ENCODE measurements around the gene ADAMTSL1. TPM values are rescaled to one million over a fixed set of nuclear protein-coding genes. Genes with fewer than 3 reads are reported as not detected.

Gene ADAMTSL1
- total RNA-seq, 1 donor from 2014 or later = 12.6 TPM

DNA sequence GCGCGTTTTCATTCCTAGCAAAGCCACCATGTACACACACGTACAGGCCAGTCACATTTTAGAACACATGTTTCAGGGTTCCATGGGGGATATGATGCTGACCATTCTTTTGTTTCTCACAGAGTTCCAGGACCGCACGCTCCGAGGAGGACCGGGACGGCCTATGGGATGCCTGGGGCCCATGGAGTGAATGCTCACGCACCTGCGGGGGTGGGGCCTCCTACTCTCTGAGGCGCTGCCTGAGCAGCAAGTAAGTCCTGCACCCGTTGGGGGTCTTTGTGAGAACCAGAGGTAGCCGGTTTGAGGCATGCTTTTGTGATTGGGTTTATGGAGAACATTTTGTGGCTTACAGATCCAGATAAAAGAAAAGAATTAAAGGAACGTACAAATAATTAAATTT, 30.8 kb downstream of the ADAMTSL1 start:
- no peak overlapping the region for H3K4me3 Mint-ChIP-seq (ENCODE audit: unreplicated experiment)
- Histone ChIP-seq H3K79me2 (ENCODE audit: insufficient read depth, low read length) (peaks cover 87% of the 10 kb centered on the region), H3K4me2 (ENCODE audit: low read length) (no peak overlapping the region), H2AFZ (ENCODE audit: low read depth, low read length) (no peak overlapping the region), H3K4me3 (ENCODE audit: insufficient read depth, low read depth, low read length) (no peak overlapping the region), H3K27ac (ENCODE audit: low read depth, low read length) (no peak overlapping the region), H3K36me3 (ENCODE audit: insufficient read depth, low read length) (peaks cover 5% of the 10 kb centered on the region), H3K27me3 (ENCODE audit: insufficient read depth, low read length) (no peaks in the 10 kb centered on the region), H3K9me3 (ENCODE audit: insufficient read depth, low read depth, low read length) (no peaks in the 10 kb centered on the region), H3K9ac (ENCODE audit: low read length) (no peak overlapping the region), H4K20me1 (ENCODE audit: insufficient read depth, low read length) (peaks cover 8% of the 10 kb centered on the region), H3K4me1 (ENCODE audit: insufficient read depth, low read length) (peaks cover 4% of the 10 kb centered on the region)
- TF ChIP-seq, protein P1, sequence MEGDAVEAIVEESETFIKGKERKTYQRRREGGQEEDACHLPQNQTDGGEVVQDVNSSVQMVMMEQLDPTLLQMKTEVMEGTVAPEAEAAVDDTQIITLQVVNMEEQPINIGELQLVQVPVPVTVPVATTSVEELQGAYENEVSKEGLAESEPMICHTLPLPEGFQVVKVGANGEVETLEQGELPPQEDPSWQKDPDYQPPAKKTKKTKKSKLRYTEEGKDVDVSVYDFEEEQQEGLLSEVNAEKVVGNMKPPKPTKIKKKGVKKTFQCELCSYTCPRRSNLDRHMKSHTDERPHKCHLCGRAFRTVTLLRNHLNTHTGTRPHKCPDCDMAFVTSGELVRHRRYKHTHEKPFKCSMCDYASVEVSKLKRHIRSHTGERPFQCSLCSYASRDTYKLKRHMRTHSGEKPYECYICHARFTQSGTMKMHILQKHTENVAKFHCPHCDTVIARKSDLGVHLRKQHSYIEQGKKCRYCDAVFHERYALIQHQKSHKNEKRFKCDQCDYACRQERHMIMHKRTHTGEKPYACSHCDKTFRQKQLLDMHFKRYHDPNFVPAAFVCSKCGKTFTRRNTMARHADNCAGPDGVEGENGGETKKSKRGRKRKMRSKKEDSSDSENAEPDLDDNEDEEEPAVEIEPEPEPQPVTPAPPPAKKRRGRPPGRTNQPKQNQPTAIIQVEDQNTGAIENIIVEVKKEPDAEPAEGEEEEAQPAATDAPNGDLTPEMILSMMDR (IDR thresholded peaks at IDR 0.05; ENCODE audit: insufficient read depth, low read depth, low read length) = no peak
- no peak for TF ChIP-seq EZH2 (IDR thresholded peaks at IDR 0.05; ENCODE audit: insufficient read depth, low read length)
- DNase-seq (ENCODE audit: low read depth) = no peak
- H3K4me1 Mint-ChIP-seq (ENCODE audit: low read depth, unreplicated experiment) = peaks cover 4% of the 10 kb centered on the region
- FAIRE-seq = no peak
- no peak overlapping the region for H3K27ac Mint-ChIP-seq (ENCODE audit: unreplicated experiment)
- no peaks in the 10 kb centered on the region for H3K27me3 Mint-ChIP-seq (ENCODE audit: low read depth, unreplicated experiment)
- H3K36me3 Mint-ChIP-seq (ENCODE audit: low read depth, unreplicated experiment) = no peaks in the 10 kb centered on the region
- no peaks in the 10 kb centered on the region for H3K9me3 Mint-ChIP-seq (ENCODE audit: unreplicated experiment)

GRCh38 chr9:18507151-18507550, 33.2 kb downstream of the ADAMTSL1 start:
- Histone ChIP-seq H3K79me2 (ENCODE audit: insufficient read depth, low read length) (peaks cover 85% of the 10 kb centered on the region), H3K9ac (ENCODE audit: low read length) (no peak overlapping the region), H3K4me3 (ENCODE audit: insufficient read depth, low read depth, low read length) (no peak overlapping the region), H3K4me2 (ENCODE audit: low read length) (no peak overlapping the region), H3K27ac (ENCODE audit: low read depth, low read length) (no peak overlapping the region), H3K36me3 (ENCODE audit: insufficient read depth, low read length) (peaks cover 5% of the 10 kb centered on the region), H3K27me3 (ENCODE audit: insufficient read depth, low read length) (no peaks in the 10 kb centered on the region), H4K20me1 (ENCODE audit: insufficient read depth, low read length) (peaks cover 8% of the 10 kb centered on the region), H3K9me3 (ENCODE audit: insufficient read depth, low read depth, low read length) (no peaks in the 10 kb centered on the region), H3K4me1 (ENCODE audit: insufficient read depth, low read length) (no peaks in the 10 kb centered on the region), H2AFZ (ENCODE audit: low read depth, low read length) (no peak overlapping the region)
- Mint-ChIP-seq H3K27ac (ENCODE audit: unreplicated experiment) (no peak overlapping the region), H3K9me3 (ENCODE audit: unreplicated experiment) (no peaks in the 10 kb centered on the region), H3K4me3 (ENCODE audit: unreplicated experiment) (no peak overlapping the region), H3K27me3 (ENCODE audit: low read depth, unreplicated experiment) (no peaks in the 10 kb centered on the region), H3K4me1 (ENCODE audit: low read depth, unreplicated experiment) (no peaks in the 10 kb centered on the region), H3K36me3 (ENCODE audit: low read depth, unreplicated experiment) (no peaks in the 10 kb centered on the region)
- TF ChIP-seq EZH2 (IDR thresholded peaks at IDR 0.05; ENCODE audit: insufficient read depth, low read length) = no peak
- TF ChIP-seq, protein P1 (IDR thresholded peaks at IDR 0.05; ENCODE audit: insufficient read depth, low read depth, low read length) = no peak
- FAIRE-seq (no peak), DNase-seq (ENCODE audit: low read depth) (no peak)

- Mint-ChIP-seq H3K27me3 (ENCODE audit: low read depth, unreplicated experiment) (no peaks in the 10 kb centered on the region), H3K4me3 (ENCODE audit: unreplicated experiment) (no peak overlapping the region), H3K9me3 (ENCODE audit: unreplicated experiment) (no peaks in the 10 kb centered on the region), H3K27ac (ENCODE audit: unreplicated experiment) (no peak overlapping the region), H3K36me3 (ENCODE audit: low read depth, unreplicated experiment) (no peaks in the 10 kb centered on the region), H3K4me1 (ENCODE audit: low read depth, unreplicated experiment) (no peaks in the 10 kb centered on the region)
- Histone ChIP-seq H3K9ac (ENCODE audit: low read length) (no peak overlapping the region), H3K4me3 (ENCODE audit: insufficient read depth, low read depth, low read length) (no peak overlapping the region), H3K4me1 (ENCODE audit: insufficient read depth, low read length) (peaks cover 4% of the 10 kb centered on the region), H2AFZ (ENCODE audit: low read depth, low read length) (no peak overlapping the region), H3K79me2 (ENCODE audit: insufficient read depth, low read length) (peaks cover 89% of the 10 kb centered on the region), H3K27ac (ENCODE audit: low read depth, low read length) (no peak overlapping the region), H3K36me3 (ENCODE audit: insufficient read depth, low read length) (peaks cover 8% of the 10 kb centered on the region), H3K27me3 (ENCODE audit: insufficient read depth, low read length) (no peaks in the 10 kb centered on the region), H3K4me2 (ENCODE audit: low read length) (no peak overlapping the region), H3K9me3 (ENCODE audit: insufficient read depth, low read depth, low read length) (no peaks in the 10 kb centered on the region), H4K20me1 (ENCODE audit: insufficient read depth, low read length) (peaks cover 11% of the 10 kb centered on the region)
- FAIRE-seq = no peak
- DNase-seq (ENCODE audit: low read depth) = no peak
- no peak for TF ChIP-seq EZH2 (IDR thresholded peaks at IDR 0.05; ENCODE audit: insufficient read depth, low read length)
- TF ChIP-seq, protein P1 (IDR thresholded peaks at IDR 0.05; ENCODE audit: insufficient read depth, low read depth, low read length) = no peak
Observed at GRCh38 chr9:18516514-18516913, 42.6 kb downstream of the ADAMTSL1 start.

All from astrocyte (in vitro differentiated cells and primary cell).